ELF-1 (cell line): ENCODE results near the gene MKI67.
"Not testable (repeated sequence)": the region's sequence is repeated elsewhere in the genome, so short reads cannot be mapped to it uniquely, and the experiment has no call there.

Experiments used
- DNase-seq: peaks from one replicate; pipeline ENCODE4 v3.0.0-alpha.2; 2016; ENCODE audit warnings: low read depth, low spot score

MKI67 gene

GRCh38 chr10:128150045-128150493, 23.8 kb upstream of the MKI67 start:
- DNase-seq = peak; percentile 92

GRCh38 chr10:128149267-128150014, 23.2 kb upstream of the MKI67 start:
- peak; percentile 16 for DNase-seq

GRCh38 chr10:128147669-128148068, 21.4 kb upstream of the MKI67 start:
- DNase-seq = no peak

- no peak for DNase-seq
Observed at GRCh38 chr10:128147064-128147463, 20.8 kb upstream of the MKI67 start.

GRCh38 chr10:128144547-128144946, 18.3 kb upstream of the MKI67 start:
- DNase-seq = no peak

- DNase-seq = peak; percentile 79
Observed at GRCh38 chr10:128143531-128143930, 17.3 kb upstream of the MKI67 start.

- DNase-seq = peak; percentile 11
Observed at GRCh38 chr10:128140425-128140824, 14.2 kb upstream of the MKI67 start.

GRCh38 chr10:128138429-128138828, 12.2 kb upstream of the MKI67 start:
- DNase-seq = not testable (repeated sequence)

GRCh38 chr10:128137877-128138276, 11.7 kb upstream of the MKI67 start:
- no peak for DNase-seq

- DNase-seq = no peak
Observed at GRCh38 chr10:128130051-128130450, 3.8 kb upstream of the MKI67 start.

- no peak for DNase-seq
Observed at GRCh38 chr10:128128582-128128981, 2.4 kb upstream of the MKI67 start.

- DNase-seq = peak; percentile 10
Observed at GRCh38 chr10:128125416-128125943, 743 bp downstream of the MKI67 start.

- peak; percentile 22 for DNase-seq
Observed at GRCh38 chr10:128124813-128125403, 1.3 kb downstream of the MKI67 start.

GRCh38 chr10:128123846-128124245, 2.4 kb downstream of the MKI67 start:
- DNase-seq = no peak

GRCh38 chr10:128122931-128123330, 3.3 kb downstream of the MKI67 start:
- no peak for DNase-seq

- DNase-seq = no peak
Observed at GRCh38 chr10:128121750-128122412, 4.3 kb downstream of the MKI67 start.

- DNase-seq = no peak
Observed at GRCh38 chr10:128116851-128117615, 9.2 kb downstream of the MKI67 start.

- DNase-seq = no peak
Observed at GRCh38 chr10:128116187-128116586, 10.0 kb downstream of the MKI67 start.

GRCh38 chr10:128115356-128115755, 10.9 kb downstream of the MKI67 start:
- no peak for DNase-seq

- no peak for DNase-seq
Observed at GRCh38 chr10:128114901-128115300, 11.3 kb downstream of the MKI67 start.

- DNase-seq = no peak
Observed at GRCh38 chr10:128113026-128113425, 13.2 kb downstream of the MKI67 start.

- DNase-seq = no peak
Observed at GRCh38 chr10:128111696-128112095, 14.5 kb downstream of the MKI67 start.
